T-helper 22 cell (primary cell): Measurements from ENCODE around the gene MEF2B.
"Not testable (repeated sequence)": the region's sequence is repeated elsewhere in the genome, so short reads cannot be mapped to it uniquely, and the experiment has no call there.

Experiments
- DNase-seq: peaks from one replicate; pipeline ENCODE4 v3.0.0-alpha.2; 2020; ENCODE audit warnings: low read depth

MEF2B gene

DNA sequence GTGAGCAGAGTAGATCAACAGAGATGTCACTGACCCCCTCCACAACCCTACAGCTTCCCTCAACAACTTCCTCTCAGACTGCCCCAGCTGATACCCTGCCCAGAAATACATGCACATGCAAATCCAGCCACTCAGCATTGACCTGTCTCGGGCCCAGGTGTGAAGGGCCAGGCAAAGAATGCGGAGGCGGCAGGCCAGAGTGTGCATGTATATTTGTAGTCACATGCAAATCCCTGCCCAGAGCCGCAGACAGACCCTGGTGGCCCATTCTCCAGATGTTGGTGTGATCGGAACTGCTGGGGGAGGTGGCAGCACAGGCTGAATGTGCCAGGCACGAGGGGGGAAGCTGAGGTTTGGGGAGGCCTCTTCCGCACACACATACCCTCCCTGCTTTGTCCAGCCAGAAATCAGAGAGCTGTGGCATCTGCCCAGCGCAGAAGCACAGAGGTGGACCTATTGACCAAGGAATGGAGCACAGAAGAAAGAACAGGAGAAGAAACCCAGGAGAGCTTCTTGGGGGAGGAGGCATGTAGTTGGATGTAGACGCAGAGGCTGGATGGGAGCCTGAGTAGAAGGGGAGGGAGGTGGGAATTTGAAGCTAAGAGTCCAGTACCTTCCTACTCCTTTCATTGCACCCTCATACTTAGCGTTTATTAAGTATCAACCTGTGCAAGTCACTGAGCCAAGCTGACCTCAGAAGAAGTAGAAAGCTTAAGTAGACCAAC, 14.4 kb downstream of the MEF2B start:
- no peak for DNase-seq

DNA sequence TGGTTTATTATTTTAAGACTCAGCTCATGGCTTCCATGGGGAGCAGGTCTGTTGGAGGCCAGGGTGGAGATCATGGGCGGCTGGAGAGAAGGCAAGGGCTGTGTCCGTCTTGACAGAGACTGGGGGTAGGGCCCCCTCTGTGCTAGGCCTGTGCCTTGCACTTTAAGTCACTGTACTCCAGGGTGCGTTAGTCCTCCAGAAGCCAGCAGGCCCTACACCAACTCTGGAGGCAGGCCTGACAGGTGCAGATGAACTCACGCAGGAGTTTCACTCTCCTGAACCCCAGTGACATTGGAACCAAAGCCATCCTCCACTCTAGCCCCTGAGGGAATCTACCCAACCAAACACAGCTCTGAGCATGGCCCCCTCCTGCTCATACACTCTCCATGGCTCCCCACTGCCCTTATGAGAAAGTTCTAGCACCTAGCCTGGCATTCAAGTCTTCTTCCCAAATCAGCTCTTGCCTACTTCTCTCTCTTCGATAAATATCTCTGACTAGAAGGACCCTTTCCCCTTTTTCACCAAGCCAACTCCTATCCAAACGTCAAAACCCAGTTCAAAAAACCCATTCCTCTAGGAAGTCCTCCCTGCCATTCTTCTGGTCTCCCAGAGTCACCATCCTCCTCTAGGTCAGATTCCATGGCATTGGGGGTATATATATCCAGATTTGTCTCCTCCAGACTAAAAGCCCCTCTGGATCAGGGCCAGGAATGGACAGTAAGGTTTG, 15.1 kb downstream of the MEF2B start:
- no peak for DNase-seq

DNA sequence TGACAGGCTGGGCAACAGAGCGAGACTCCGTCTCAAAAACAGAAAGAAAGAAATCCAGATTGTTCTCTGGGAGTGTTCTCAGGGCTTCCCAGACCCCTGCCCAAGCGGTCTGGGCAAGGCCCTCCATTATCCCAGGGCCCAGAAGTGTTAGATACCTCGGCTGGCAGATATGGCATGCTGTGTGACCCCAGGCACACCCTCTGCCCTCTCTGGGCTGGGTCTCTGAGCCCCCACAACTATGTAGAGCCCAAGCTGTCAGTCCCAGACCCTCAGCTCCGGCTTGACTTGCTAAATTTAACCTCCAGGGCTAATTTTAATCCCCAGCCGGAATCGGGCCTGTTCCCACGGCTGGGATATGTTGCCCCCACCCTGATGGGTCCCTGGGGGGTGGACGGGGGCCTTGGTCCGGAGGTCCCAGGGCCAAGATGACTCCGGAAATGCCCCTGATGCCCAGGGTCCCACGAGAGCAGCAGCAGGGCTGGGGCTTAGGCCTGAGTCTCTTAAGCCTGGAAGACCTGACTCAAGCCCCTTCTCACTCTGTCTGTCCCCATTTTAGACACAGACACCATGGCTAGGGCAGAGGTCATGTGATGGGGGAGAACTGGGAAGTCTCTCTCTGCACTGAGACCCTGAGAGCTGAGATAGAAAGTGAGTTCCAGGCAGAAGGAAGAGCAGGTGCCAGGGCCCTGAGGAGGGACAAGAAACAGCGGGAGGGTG, 17.2 kb downstream of the MEF2B start:
- no peak for DNase-seq

DNA sequence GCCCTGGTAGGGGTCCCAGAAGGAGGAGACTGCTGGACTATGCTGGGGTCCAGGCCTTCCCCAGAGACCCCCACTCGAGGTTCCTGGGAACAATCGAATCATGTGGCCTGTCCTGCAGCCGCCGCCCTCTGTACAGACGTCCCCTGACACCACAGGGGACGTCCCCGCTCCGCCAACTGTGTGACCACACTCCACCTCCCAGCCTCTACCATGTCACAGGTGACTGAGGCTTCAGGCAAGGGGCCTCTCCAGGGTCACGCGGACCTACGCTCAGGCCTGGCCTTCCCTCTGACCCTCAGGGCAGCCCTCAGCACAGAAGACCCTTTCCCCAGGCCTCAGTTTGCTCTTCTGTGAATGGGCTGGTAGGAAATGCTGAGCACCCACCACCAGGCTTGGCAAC, 18.6 kb downstream of the MEF2B start:
- no peak for DNase-seq

DNA sequence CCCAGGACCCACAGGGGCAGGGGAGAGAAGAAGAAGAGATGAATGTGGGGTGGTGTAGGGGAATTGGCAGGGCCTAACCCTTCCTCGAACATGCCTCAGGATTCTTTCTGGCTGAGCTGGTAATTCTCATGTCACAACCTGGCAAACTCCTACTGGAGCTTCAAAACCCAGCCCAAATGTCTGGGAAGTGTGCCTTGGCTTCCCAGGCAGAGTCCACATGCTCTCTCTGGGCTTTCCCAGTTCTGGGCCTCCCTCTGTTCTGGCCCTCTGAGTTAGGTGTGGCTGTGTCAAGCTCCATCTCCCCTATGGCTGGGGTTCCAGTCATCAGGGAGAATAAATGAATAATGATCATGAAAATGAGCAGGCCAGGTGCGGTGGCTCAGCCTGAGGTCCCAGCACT, 20.6 kb downstream of the MEF2B start:
- no peak for DNase-seq

DNA sequence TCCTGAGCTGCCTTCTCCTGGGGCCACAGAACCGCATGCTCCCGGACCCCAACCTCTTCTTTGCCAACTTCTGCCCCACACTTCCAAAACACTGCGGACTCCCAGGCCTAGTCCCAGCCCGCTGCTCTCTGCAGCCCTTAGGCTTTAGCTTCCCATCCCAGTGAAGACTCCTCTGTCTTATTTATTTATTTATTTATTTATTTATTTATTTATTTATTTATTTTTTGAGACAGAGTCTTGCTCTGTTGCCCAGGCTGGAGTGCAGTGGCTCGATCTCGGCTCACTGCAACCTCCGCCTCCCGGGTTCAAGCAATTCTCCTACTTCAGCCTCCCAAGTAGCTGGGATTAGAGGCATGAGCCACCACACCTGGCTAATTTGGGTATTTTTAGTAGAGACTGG, 21.6 kb downstream of the MEF2B start:
- not testable (repeated sequence) for DNase-seq

DNA sequence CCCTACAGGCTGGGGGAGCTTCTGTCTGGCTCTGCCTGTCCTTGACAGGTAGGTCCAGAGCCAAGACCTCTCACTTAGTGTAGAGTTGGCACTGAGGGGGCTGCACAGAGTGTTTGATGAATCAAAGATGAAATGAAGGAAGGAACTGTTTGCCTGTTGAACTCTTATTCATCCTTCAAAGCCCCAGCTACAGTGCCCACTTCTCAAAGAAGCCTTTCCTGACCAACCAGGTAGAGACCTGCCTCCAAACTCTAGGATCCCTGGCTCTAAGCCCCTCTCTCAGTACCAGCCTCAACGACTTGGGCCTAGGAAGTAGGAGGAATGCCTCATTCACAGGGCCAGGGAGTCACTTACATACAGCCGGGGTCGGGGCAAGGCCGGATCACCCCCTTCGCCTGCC, 22.7 kb downstream of the MEF2B start:
- no peak for DNase-seq

DNA sequence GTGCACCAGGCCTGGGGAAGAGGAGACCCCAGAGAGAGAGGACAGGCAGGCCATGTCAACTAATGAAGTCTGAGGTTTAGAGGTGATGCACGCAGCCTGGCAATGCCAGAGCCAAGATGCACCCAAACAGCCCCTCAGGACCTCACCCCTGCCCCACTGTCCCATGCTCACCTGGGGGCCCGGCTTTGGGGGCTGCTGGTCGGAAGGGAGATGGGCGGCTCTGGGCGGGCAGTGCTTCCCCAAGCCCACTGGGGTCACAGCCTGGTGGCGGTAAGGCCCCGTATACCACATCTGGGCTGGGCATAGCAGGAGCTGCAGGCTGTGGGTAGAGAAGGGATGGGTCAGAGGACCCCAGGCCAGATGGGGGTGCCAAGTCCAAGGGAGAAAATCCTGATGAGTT, 23.2 kb downstream of the MEF2B start:
- no peak for DNase-seq

DNA sequence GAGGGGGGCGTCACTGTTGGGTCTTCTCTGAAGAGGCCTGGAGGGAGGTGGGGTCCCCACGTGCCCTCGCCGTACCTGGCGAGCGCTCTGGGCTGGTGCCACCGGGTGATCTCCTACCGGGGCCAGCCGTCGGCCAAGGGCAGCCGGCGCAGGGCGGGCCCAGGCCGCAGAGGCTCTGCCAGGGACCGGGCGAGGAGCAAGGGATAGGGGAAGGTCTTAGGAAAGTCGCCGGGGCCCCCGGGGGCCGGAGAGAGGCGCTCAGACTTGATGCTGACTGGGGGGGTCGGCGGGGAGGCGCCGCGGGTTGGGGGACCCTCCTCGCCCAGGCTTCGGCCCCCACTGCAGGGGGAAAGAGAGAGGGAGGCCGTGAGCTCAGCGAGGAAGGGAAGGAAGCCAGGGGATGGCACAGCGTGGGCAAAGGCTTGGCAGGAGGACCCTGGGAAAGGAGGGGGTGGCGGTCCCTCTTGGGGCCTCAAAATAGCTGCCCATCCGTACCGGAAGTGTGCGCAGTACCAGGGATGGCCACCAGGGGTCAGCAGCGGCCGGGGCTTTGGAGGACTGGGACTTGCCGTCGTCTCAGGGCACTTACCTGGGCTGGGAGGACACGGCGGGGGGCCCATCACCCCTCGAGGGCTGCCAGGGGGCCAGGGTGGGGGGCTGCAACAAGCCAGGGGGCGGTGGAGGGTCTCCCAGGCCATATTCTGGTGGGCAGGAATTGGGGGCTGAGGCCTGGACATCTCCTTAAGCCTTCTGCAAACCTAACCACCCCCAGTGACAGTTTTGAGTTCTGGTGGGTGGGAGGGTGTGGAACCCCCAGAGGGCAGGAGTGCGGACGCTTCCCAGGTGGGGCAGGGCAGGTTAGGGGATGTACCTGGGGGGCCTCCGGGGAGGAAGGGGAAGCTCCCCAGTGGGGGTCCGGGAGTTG, 24.1 kb downstream of the MEF2B start:
- DNase-seq = peak; percentile 54

DNA sequence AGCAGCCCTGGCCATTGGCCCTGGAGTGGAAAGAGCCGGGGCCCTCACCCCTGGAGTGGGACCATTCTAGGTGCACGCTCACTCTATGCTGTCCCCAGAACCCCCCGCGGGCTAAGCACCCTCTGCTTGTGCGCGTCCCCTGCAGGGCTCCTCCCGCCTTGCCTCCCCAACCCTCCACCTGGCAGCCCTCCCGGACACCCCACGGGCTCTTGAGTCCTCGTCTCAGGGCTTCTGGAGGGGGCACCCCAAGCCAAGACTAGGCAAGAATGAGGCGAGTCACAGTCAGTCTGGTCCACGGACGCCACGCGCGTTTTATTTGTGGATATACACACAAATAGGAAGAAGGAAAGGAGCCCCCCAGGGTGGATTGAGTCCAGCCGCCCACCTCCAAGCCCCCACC, 24.8 kb downstream of the MEF2B start:
- DNase-seq = no peak

DNA sequence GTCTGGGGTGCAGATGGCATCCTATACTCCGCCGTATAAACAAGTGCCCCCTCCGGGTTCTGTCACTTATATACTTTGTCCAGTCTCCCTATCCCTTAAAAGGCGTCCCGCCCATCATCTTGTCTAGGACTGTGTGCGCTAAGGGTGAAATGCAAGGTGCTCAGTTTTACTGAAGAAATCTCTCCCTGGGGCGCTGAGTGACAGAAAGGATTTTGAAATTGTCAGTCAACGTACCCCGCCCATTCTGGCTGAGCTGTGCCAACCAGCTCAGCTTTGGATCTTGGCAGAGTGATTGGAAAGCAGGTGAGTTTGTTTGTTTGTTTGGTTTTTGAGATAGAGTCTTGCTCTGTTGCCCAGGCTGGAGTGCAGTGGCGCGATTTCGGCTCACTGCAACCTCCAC, 27.7 kb downstream of the MEF2B start:
- DNase-seq = no peak

DNA sequence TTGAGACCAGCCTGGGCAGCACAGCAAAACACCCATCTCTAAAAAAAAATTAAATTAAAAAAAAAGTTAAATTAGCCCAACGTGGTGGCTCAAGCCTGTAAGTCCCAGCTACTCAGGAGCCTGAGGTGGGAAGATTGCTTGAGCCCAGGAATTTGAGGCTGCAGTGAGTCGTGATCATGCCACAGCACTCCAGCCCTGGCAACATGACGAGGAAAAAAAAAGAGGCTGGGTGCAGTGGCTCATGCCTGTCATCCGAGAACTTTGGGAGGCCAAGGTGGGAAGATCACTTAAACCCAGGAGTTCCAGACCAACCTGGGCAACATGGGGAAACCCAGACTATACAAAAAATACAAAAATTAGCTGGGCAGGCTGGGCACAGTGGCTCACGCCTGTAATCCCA, 29.6 kb downstream of the MEF2B start:
- DNase-seq = no peak

DNA sequence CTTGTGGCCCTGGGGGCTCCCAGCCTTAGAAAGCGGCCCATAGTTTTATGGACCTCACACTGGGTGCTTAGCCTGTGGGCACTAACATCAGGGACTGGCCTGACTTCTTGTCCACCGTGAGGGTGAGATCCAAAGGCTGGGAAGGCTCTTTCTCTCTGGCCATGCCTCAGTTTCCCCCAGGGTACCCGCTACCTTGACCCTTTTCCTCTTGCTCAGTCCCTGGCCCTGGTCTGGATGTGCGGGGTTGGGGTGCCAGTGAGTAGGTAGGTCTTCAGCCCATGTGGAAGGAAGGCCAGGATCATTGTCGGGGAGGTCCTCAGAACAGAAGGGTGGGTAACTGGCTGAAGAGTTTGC, 30.2 kb downstream of the MEF2B start:
- DNase-seq = no peak

DNA sequence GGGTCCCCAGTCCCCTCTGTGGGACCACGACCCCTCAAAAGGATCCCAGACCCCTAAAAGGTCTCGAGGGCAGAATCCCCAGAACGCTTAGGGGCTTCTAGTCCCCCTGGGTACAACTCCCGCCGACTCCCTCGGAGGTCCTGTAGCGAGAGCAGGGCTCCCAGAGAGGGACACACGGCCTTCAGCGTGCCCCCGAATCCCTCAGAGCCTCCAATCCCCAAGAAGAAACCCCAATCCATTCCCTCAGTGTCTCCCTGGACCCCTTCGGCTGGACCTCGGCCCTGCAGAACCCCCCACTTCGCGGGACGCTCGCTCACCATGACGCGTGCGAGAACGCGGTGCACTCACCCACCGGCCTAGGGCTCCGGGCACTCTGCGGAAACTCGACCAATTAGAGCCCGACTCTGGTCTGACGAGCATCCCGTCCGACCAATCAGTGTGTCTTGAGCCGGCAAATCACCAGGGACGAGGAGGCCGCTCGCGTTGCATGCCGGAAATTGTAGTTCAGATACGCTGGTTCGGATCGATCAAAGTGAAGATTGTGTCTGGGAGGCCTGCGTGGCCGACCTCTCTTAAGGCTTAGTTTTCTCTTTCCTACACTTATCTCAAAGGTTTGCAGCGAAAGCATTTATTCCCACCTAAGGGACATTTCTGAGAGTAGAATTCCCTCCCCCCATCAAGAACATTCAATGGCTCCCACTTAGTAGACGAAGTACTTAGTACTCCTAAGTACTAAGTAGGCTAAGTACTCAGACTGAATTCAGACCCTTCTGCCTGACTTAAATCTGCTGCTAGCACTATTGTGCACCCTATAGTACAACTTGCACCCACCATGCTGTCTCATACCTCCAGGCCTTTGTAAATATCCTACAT, 31.7 kb downstream of the MEF2B start, which contains the start of gene TMEM161A:
TSS of gene TMEM161A (minus strand) at position 370 of the 873 bp plus-strand sequence. CDS start at position 320, 50 bp downstream.
- DNase-seq = peak; percentile 94

DNA sequence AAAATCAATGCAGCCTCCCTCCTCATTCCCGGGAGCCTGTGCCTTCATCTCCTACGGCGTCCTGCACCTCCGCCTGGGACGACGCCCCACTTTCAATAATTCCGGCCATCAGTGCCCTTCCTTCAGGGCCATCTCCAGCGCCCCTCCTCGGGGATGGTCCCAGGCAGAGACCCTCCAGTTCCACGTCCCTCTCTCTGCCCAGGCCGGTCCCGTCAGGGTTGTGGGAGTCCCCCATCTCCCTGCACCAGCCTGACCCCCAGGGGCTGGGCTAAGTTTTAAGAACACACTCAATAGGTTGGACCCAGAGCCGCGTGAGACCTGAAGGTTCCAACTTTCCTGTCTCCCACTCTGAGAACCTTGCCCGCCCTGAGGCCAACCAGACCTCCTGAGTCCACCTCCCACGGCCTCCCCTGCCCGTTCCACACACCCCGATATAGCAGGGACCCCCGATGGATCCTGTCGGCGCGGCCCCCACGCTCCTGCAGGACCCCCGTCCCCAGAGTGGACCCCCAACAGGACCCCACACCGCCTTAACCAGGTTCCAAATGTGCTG, 32.4 kb downstream of the MEF2B start:
- DNase-seq = no peak

DNA sequence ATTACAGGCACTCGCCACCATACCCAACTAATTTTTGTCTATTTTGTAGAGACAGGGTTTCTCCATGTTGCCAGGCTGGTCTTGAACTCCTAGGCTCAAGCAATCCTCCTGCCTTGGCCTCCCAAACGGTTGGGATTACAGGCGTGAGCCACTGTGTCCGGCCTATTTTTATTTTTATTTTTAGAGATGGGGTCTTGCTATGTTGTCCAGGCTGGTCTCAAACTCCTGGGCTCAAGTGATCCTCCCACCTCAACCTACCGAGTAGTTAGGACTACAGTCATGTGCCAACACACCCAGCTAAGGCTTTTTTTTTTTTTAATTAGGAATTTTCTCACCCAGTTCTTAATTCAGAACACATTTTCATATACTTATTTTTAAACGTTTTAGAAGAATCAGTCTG, 34.4 kb downstream of the MEF2B start:
- DNase-seq = not testable (repeated sequence)

DNA sequence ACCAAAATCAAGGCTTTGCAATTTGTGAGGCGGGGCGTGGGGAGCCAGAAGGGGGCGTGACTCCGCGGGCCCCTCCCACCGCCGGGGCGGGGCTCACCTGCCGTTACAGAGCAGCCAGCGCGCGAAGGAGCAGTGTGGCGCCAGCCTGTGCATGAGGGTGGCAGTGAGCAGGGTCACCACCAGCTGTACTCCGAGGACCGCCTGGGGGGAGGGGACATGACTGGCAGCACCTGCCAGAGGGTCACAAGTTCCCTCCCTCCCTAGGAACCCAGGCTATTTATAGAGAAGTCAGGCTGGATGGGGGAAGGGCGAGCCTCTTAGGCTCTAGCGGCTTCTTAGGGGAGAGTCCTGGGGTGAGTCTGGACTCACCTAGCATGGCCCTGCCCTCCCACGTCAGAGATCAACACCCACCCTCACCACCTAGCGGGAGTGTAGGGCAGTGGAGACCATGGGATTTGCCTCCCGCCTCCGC, 35.3 kb downstream of the MEF2B start:
- DNase-seq = no peak

DNA sequence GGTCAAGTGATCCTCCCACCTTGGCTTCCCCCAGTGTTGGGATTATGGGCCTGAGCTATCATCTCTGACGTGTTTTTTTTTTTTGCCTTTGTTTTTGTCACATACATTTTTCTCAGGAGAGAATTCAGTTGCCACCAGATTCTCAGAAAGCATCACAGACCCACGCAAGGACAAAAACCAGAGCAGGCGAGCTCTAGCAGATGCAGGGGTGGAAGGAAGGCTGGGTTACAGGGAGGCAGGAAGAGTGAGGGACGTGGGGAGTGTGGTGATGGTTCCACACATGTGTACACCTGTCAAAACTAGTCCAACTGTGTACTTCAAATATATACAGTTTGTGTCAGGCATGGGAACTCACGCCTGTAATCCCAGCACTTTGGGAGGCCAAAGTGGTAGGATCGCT, 36.1 kb downstream of the MEF2B start:
- DNase-seq = no peak

DNA sequence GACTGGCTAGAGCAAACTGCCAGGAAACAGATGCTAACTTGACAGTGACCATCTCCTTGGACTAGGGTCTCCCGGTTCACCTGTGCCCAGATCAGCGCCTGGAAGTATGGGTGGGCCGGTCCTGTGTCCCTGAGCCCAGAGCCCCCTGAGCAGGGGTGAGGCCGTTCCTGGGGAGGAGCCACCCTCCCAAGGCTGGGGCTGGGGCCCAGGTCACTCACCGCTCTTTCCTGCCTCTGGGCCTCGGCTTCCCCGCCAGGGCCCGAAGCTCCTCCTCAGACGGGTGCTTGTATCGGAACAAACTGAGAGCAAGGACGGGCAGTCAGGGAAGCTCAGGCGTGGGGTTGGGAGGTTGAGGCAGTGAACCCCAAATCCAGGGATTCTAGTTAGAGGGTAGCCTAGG, 37.2 kb downstream of the MEF2B start:
- no peak for DNase-seq

DNA sequence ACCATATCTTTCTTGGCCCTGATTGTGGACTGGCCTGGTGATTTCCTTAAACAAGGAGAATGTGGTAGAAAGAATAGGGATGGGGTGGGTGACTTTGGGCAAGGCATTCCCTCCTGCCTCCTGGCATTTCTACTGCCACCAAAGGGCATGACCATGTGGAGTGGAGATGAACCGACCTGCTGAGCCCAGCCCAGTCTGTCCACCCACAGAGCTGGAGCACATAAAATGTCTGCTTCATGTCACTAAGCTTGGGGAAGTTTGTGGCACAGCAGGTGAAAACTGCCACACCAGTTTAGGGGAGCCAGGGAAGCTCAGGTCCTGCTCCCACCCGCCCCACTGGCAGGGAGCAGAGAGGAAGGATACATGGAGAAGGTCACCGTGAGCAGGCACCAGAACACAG, 38.1 kb downstream of the MEF2B start:
- no peak for DNase-seq

DNA sequence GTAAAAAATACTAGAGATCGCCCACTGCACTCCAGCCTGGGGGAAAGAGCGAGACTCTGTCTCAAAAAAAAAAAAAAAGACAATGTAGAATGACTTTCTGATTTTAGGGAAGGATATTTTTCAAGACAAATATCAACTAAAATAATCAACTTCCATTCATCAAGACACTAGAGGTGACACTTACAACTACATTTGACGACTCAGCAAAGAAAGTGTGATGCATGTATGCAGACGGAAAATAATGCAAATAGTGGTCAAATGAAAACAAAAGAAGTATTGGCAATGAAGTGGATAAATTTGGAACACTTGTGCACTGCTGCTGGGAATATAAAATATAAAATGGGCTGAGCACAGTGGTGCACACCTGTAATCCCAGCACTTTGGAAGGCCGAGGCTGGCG, 44.0 kb downstream of the MEF2B start:
- DNase-seq = no peak
